Measurements from ENCODE around the gene KRT33A.
"Not testable (repeated sequence)": the region's sequence is repeated elsewhere in the genome, so short reads cannot be mapped to it uniquely, and the experiment has no call there.

KRT33A gene

GRCh38 chr17:41350381-41350878 is at the start of gene KRT33A:
Gene KRT33A (minus strand): TSS chr17:41350828. CDS start chr17:41350767, 61 bp downstream.
- DNase-seq (ENCODE audit: extremely low spot score); CTCF ChIA-PET; POLR2A ChIA-PET: not testable (repeated sequence)

GRCh38 chr17:41396996-41397660 is 46.5 kb upstream of the KRT33A start, which contains the start of gene KRT31:
Gene KRT31 (minus strand): TSS chr17:41397608. CDS start chr17:41397539, 69 bp downstream.
- DNase-seq (ENCODE audit: extremely low spot score): no peak
- CTCF ChIA-PET: no interaction called here
- TF ChIP-seq CTCF (IDR thresholded peaks at IDR 0.05; ENCODE audit: control extremely low read depth, extremely low read depth, low read depth, missing control alignments): no peak
- POLR2A ChIA-PET: no interaction called here

DNA sequence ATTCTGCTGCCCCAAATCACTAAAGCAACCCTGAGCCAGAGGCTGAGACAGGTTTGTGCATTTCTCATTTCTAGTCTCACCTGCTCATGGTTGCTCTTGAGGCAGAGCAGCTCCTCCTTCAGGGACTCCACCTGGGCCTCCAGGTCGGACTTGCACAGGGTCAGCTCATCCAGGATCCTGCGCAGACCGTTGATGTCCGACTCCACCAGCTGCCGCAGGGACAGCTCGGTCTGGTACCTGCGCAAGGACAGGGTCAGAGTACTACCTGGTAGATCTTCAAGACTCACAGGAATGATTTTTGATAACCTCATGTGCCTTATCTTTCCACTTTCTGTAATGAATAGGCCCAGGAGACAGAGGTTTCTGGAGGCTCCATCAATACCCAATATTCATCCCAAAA is 45.7 kb upstream of the KRT33A start:
- no peak for TF ChIP-seq CTCF (IDR thresholded peaks at IDR 0.05; ENCODE audit: control extremely low read depth, extremely low read depth, low read depth, missing control alignments)
- POLR2A ChIA-PET: no interaction called here
- CTCF ChIA-PET: interaction anchor here (1.0 kb wide), 1 partner anchor 8 kb away, joined by 3 read pairs; no protein-coding TSS in a partner anchor
- DNase-seq (ENCODE audit: extremely low spot score): no peak

DNA sequence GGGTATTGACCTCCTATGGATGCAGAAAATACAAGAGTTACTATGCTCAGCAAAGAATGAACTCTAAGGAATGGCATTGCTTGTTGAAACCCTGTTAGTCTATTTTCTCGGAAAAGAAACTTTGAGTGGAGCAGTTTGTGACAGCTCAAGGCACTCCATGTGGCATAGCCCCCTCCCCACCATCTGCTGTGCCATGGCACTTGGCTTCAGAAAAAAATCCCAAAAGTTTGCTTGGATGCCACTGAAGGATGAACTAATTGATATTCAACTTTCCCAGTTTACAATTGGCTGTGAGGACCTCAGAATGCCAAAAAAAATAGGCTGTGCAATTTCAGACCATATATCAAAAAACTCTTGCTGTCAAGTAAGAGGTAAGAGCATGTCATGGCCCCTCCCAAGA is 45.0 kb upstream of the KRT33A start:
- TF ChIP-seq CTCF (IDR thresholded peaks at IDR 0.05; ENCODE audit: control extremely low read depth, extremely low read depth, low read depth, missing control alignments): no peak
- no peak for DNase-seq (ENCODE audit: extremely low spot score)
- POLR2A ChIA-PET: no interaction called here
- CTCF ChIA-PET: interaction anchor here (1.0 kb wide), 1 partner anchor 8 kb away, joined by 3 read pairs; no protein-coding TSS in a partner anchor

DNA sequence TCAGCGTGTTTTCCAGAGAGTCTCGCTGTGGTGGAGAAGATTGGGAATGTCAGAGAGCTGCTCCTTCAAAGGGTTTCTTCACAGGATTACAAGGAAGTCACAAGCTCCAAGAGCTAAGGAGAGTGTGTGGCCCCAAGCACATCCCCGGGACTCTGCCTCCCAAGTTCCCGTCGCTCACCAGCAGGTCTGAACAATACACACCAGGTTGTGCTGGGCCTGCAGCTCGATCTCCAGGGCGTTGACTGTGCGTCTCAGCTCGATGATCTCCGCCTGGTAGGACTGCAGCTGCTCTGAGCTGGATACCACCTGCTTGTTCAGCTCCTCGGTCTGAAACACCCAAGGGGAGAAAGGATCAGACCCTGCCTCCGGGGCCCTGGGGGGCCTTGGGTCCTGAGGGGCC is 44.4 kb upstream of the KRT33A start:
- POLR2A ChIA-PET, CTCF ChIA-PET: not testable (repeated sequence)

DNA sequence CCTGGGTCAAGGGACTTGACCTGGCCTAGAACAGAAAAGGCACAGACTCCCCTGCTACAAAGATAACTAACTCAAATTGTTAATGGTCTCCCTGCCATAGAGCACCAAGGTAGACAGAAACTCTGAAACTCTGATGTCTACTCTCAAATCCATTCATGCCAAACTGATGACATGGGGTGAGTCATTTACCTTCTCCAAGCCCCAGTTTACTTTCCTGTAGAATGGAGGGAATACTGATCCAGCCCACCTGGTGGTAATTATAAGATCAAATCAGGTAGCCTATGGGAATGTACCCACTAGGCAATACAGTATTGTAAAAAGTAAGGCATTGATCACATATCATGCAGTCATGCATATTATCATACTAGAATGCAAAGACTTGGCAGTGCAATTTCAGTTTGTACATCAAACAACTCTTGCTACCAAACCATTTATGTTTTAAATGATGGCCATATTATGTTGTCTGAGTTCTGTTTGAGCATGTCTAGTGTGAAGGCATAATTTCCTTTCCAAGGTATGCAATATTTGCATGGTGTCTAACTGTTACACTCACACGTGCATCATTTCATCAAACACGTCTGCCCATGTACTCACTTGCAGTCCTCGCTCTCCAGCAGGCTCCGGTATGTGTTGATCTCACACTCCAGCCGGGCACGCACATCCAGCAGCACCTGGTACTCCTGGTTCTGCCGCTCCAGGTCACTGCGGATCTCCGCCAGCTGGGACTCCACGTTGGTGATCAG is 43.8 kb upstream of the KRT33A start:
- POLR2A ChIA-PET: no interaction called here
- DNase-seq (ENCODE audit: extremely low spot score): no peak
- CTCF ChIA-PET: no interaction called here
- no peak for TF ChIP-seq CTCF (IDR thresholded peaks at IDR 0.05; ENCODE audit: control extremely low read depth, extremely low read depth, low read depth, missing control alignments)

More for the DNA sequence above, 44.4 kb upstream of the KRT33A start:
- DNase-seq (ENCODE audit: extremely low spot score): not testable (repeated sequence)

GRCh38 chr17:41393826-41394225 is 43.2 kb upstream of the KRT33A start:
- CTCF ChIA-PET: no interaction called here
- POLR2A ChIA-PET: no interaction called here
- DNase-seq (ENCODE audit: extremely low spot score): no peak
- no peak for TF ChIP-seq CTCF (IDR thresholded peaks at IDR 0.05; ENCODE audit: control extremely low read depth, extremely low read depth, low read depth, missing control alignments)

Data from GM10248 (cell line).